RWPE1 (cell line): ENCODE results near the gene CDC42EP3.

Experiments used
- CTCF ChIA-PET: fragments of 350-600 bp; sonication (Branson Sonifier 250); formaldehyde crosslinking; extraction: SDS; loops from one replicate; lab custom pipeline; 2021; lab: Yijun Ruan, JAX
- POLR2A ChIA-PET: fragments of 400-600 bp; formaldehyde crosslinking; extraction: SDS; loops from one replicate; lab custom pipeline; 2020; ENCODE audit warnings: antibody characterized with exemption; ENCODE audit not compliant: low non-redundant PET; lab: Yijun Ruan, JAX
- DNase-seq: peaks from one replicate; pipeline ENCODE4 v3.0.0; 2012; ENCODE audit warnings: low spot score
- H3K27ac ChIP-seq: fragments of 450-650 bp; 2 replicates; pipeline ENCODE4 v1.5.1; 2017
- CTCF ChIP-seq: fragments of 450-650 bp; conservative IDR thresholded peaks from 2 replicates; pipeline ENCODE4 v1.5.1; 2017; ENCODE audit warnings: low read depth, mild to moderate bottlenecking

The CDC42EP3 gene

GRCh38 chr2:37663390-37663789 is 8.1 kb downstream of the CDC42EP3 start:
- ChIA-PET POLR2A (no interaction called here), CTCF (no interaction called here)
- no peak overlapping the region for H3K27ac ChIP-seq
- no peak for DNase-seq
- no peak for TF ChIP-seq CTCF

GRCh38 chr2:37659723-37660122 is 11.7 kb downstream of the CDC42EP3 start:
- TF ChIP-seq CTCF, result no peak
- no peak for DNase-seq
- H3K27ac ChIP-seq, result no peak overlapping the region
- ChIA-PET POLR2A (no interaction called here), CTCF (no interaction called here)

GRCh38 chr2:37658682-37659081 is 12.8 kb downstream of the CDC42EP3 start:
- no peak for DNase-seq
- POLR2A ChIA-PET, result no interaction called here
- no peak for TF ChIP-seq CTCF
- CTCF ChIA-PET, result no interaction called here
- no peak overlapping the region for H3K27ac ChIP-seq

GRCh38 chr2:37657471-37657870 is 14.0 kb downstream of the CDC42EP3 start:
- POLR2A ChIA-PET, result no interaction called here
- CTCF ChIA-PET, result no interaction called here

GRCh38 chr2:37656512-37657423 is 14.7 kb downstream of the CDC42EP3 start:
- ChIA-PET CTCF (no interaction called here), POLR2A (no interaction called here)
- no peak overlapping the region for H3K27ac ChIP-seq
- no peak for DNase-seq
- no peak for TF ChIP-seq CTCF

More at GRCh38 chr2:37657471-37657870, 14.0 kb downstream of the CDC42EP3 start:
- no peak for DNase-seq
- no peak overlapping the region for H3K27ac ChIP-seq
- TF ChIP-seq CTCF, result no peak

- ChIA-PET POLR2A (no interaction called here), CTCF (interaction anchor here (0.6 kb wide), 1 partner anchor 241 kb away, joined by 4 read pairs; no protein-coding TSS in a partner anchor)
- H3K27ac ChIP-seq, result no peak overlapping the region
- DNase-seq, result no peak
- TF ChIP-seq CTCF, result no peak
These were observed 16.3 kb downstream of the CDC42EP3 start for GRCh38 chr2:37654932-37655841.
